DOHH2 (cell line): ENCODE data around the gene GPC5.

Experiments used
- H3F3A ChIP-seq: fragments of 200-600 bp; sonication (generic), shearing (Covaris generic); 2 replicates; pipeline ENCODE4 v1.6.0; 2016; ENCODE audit warnings: antibody characterized with exemption, mild to moderate bottlenecking; ENCODE audit not compliant: control insufficient read depth, insufficient read depth
- H3K27ac ChIP-seq: fragments of 200-600 bp; sonication (generic); 2 replicates; pipeline ENCODE4 v1.5.1; 2014; ENCODE audit warnings: low read depth, mild to moderate bottlenecking, low read length, moderate library complexity
- H3K27me3 ChIP-seq: fragments of 200-600 bp; sonication (generic); 2 replicates; pipeline ENCODE4 v1.6.1; 2014; ENCODE audit warnings: mild to moderate bottlenecking, low read length, mixed read lengths; ENCODE audit not compliant: control insufficient read depth
- H3K36me3 ChIP-seq: fragments of 200-600 bp; sonication (generic); 2 replicates; pipeline ENCODE4 v1.6.1; 2014; ENCODE audit warnings: mild to moderate bottlenecking, low read length, moderate library complexity, mixed read lengths; ENCODE audit not compliant: control insufficient read depth
- H3K4me1 ChIP-seq: fragments of 200-600 bp; sonication (generic); 2 replicates; pipeline ENCODE4 v1.6.1; 2014; ENCODE audit warnings: mild to moderate bottlenecking, low read length, mixed read lengths; ENCODE audit not compliant: control insufficient read depth
- H3K4me2 ChIP-seq: fragments of 200-600 bp; sonication (generic); 2 replicates; pipeline ENCODE4 v1.6.0; 2014; ENCODE audit warnings: mild to moderate bottlenecking, low read length, moderate library complexity
- H3K4me3 ChIP-seq: fragments of 200-600 bp; sonication (generic); 2 replicates; pipeline ENCODE4 v1.5.1; 2014; ENCODE audit warnings: mild to moderate bottlenecking, low read length, mixed read lengths
- H3K79me2 ChIP-seq: fragments of 200-600 bp; sonication (generic); 2 replicates; pipeline ENCODE4 v1.6.1; 2014; ENCODE audit warnings: mild to moderate bottlenecking, low read length, mixed read lengths; ENCODE audit not compliant: control insufficient read depth
- H3K9me2 ChIP-seq: fragments of 200-600 bp; sonication (generic); replicated peaks from 2 replicates; pipeline ENCODE4 v1.6.1; 2014; ENCODE audit warnings: mild to moderate bottlenecking, low read length, mixed read lengths; ENCODE audit not compliant: control insufficient read depth
- H3K9me3 ChIP-seq: fragments of 200-600 bp; sonication (generic); 2 replicates; pipeline ENCODE4 v1.6.1; 2014; ENCODE audit warnings: antibody characterized with exemption, low read length, mixed read lengths; ENCODE audit not compliant: control insufficient read depth, insufficient read depth
- H4K20me1 ChIP-seq: fragments of 200-600 bp; sonication (generic); 2 replicates; pipeline ENCODE4 v1.6.0; 2014; ENCODE audit warnings: low read depth, mild to moderate bottlenecking, antibody characterized with exemption, low read length, moderate library complexity; ENCODE audit not compliant: control insufficient read depth, insufficient read depth
- EZH2phosphoT487 ChIP-seq: fragments of 200-600 bp; sonication (generic); IDR thresholded peaks from 2 replicates; pipeline ENCODE4 v1.6.1; 2017; ENCODE audit warnings: borderline replicate concordance, mild to moderate bottlenecking, antibody characterized with exemption, low read length, moderate library complexity, mixed read lengths
- TF ChIP-seq, protein P1 (sequence below): fragments of 200-600 bp; sonication (generic); IDR thresholded peaks from one replicate; pipeline ENCODE4 v1.5.1; 2014; ENCODE audit warnings: antibody characterized with exemption, mild to moderate bottlenecking, low read depth, low read length; ENCODE audit not compliant: poor library complexity, severe bottlenecking

Gene GPC5

GRCh38 chr13:92097337-92097903, 699.0 kb downstream of the GPC5 start:
- Histone ChIP-seq H4K20me1 (no peaks in the 10 kb centered on the region), H3K27ac (no peak overlapping the region), H3K4me3 (no peak overlapping the region), H3K36me3 (no peaks in the 10 kb centered on the region), H3K27me3 (no peaks in the 10 kb centered on the region), H3K4me1 (no peaks in the 10 kb centered on the region), H3F3A (no peaks in the 10 kb centered on the region), H3K79me2 (no peaks in the 10 kb centered on the region), H3K9me2 (no peaks in the 10 kb centered on the region), H3K4me2 (no peak overlapping the region), H3K9me3 (no peaks in the 10 kb centered on the region)
- TF ChIP-seq EZH2phosphoT487 = no peak
- TF ChIP-seq, protein P1, sequence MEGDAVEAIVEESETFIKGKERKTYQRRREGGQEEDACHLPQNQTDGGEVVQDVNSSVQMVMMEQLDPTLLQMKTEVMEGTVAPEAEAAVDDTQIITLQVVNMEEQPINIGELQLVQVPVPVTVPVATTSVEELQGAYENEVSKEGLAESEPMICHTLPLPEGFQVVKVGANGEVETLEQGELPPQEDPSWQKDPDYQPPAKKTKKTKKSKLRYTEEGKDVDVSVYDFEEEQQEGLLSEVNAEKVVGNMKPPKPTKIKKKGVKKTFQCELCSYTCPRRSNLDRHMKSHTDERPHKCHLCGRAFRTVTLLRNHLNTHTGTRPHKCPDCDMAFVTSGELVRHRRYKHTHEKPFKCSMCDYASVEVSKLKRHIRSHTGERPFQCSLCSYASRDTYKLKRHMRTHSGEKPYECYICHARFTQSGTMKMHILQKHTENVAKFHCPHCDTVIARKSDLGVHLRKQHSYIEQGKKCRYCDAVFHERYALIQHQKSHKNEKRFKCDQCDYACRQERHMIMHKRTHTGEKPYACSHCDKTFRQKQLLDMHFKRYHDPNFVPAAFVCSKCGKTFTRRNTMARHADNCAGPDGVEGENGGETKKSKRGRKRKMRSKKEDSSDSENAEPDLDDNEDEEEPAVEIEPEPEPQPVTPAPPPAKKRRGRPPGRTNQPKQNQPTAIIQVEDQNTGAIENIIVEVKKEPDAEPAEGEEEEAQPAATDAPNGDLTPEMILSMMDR = no peak

DNA sequence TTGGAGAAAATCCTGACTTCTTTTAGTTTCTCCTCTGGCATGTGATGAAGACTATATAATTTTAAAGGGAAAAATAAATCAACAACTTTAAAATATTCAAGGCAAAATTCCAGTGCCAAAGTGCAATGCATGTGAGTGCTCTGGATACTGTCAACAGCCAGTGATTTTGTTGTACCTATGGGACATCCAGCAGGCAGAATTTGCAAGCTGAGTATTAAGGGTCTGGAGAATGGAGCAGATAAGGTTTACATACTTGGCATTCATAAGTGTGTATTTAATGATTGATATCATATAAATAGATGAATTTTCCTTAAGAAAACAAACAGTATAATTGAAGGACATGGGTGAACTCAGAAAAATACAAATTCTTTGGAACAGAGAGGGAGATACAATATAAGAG, 703.4 kb downstream of the GPC5 start:
- H3K27ac ChIP-seq = no peak overlapping the region
- no peak overlapping the region for H3K4me3 ChIP-seq
- H3K9me3 ChIP-seq = no peaks in the 10 kb centered on the region
- no peaks in the 10 kb centered on the region for H3F3A ChIP-seq
- H3K36me3 ChIP-seq = no peaks in the 10 kb centered on the region
- TF ChIP-seq, protein P1 = no peak
- TF ChIP-seq EZH2phosphoT487 = no peak
- H3K9me2 ChIP-seq = no peaks in the 10 kb centered on the region
- H3K4me1 ChIP-seq = no peaks in the 10 kb centered on the region
- H4K20me1 ChIP-seq = no peaks in the 10 kb centered on the region
- H3K4me2 ChIP-seq = no peak overlapping the region
- no peaks in the 10 kb centered on the region for H3K79me2 ChIP-seq
- no peaks in the 10 kb centered on the region for H3K27me3 ChIP-seq

- Histone ChIP-seq H3K36me3 (no peaks in the 10 kb centered on the region), H3K9me2 (no peaks in the 10 kb centered on the region), H3K9me3 (no peaks in the 10 kb centered on the region), H3K27ac (no peak overlapping the region), H3K27me3 (no peaks in the 10 kb centered on the region), H3K4me3 (no peak overlapping the region), H3F3A (no peaks in the 10 kb centered on the region), H3K4me2 (no peak overlapping the region), H3K79me2 (no peaks in the 10 kb centered on the region), H3K4me1 (no peaks in the 10 kb centered on the region), H4K20me1 (no peaks in the 10 kb centered on the region)
- TF ChIP-seq, protein P1 = no peak
- no peak for TF ChIP-seq EZH2phosphoT487
These were observed 705.3 kb downstream of the GPC5 start for GRCh38 chr13:92103689-92104153.
